Measurements from ENCODE around the gene C22orf42. TPM values are rescaled to one million over a fixed set of nuclear protein-coding genes. Genes with fewer than 3 reads are reported as not detected.

The C22orf42 gene
- total RNA-seq: not detected in 2 replicates

GRCh38 chr22:32158712-32159533 is at the start of gene C22orf42:
C22orf42 (minus strand) TSS chr22:32159303; CDS start chr22:32159215, 88 bp downstream.

GRCh38 chr22:32204856-32205722 is 46.0 kb upstream of the C22orf42 start, which contains the start of gene RFPL2:
RFPL2 (minus strand) TSS chr22:32205073; CDS start chr22:32202451, 2,622 bp downstream.

Small RNA genes within 50 kb of the gene (small RNA-seq; reads per million reads assigned to genes)
- gene AP1B1P2 (ENCODE audit: low replicate concordance) (not detected), gene RF02171 (ENCODE audit: low replicate concordance) (not detected)

Other genes starting within 250 kb of the C22orf42 start
- 87.8 and 245 TPM in 2 replicates for gene YWHAH, start 214.8 kb downstream of the C22orf42 start, total RNA-seq
- gene SLC5A1, start 116.0 kb downstream of the C22orf42 start, total RNA-seq: not detected in 2 replicates
- gene RFPL2, start 45.8 kb upstream of the C22orf42 start, total RNA-seq: not detected in 2 replicates
- not detected in 2 replicates for gene SLC5A4, start 96.0 kb upstream of the C22orf42 start, total RNA-seq
- not detected in 2 replicates for gene RFPL3, start 198.6 kb upstream of the C22orf42 start, total RNA-seq